HUES48 (cell line): Measurements from ENCODE around the gene RPE65.
"Not testable (repeated sequence)": the region's sequence is repeated elsewhere in the genome, so short reads cannot be mapped to it uniquely, and the experiment has no call there.

ENCODE experiments used
- H3K27ac ChIP-seq: one replicate; pipeline ENCODE4 v1.7.0; 2013; ENCODE audit warnings: low read depth, low read length, inconsistent platforms
- H3K27me3 ChIP-seq: 2 replicates; pipeline ENCODE4 v1.6.1; 2013; ENCODE audit warnings: mild to moderate bottlenecking, low read length; ENCODE audit not compliant: control insufficient read depth, insufficient read depth
- H3K36me3 ChIP-seq: 2 replicates; pipeline ENCODE4 v1.6.1; 2013; ENCODE audit warnings: low read length; ENCODE audit not compliant: control insufficient read depth, insufficient read depth
- H3K4me1 ChIP-seq: 2 replicates; pipeline ENCODE4 v1.6.1; 2013; ENCODE audit warnings: mild to moderate bottlenecking, low read length; ENCODE audit not compliant: control insufficient read depth, insufficient read depth
- H3K4me3 ChIP-seq: 2 replicates; pipeline ENCODE4 v1.5.1; 2013; ENCODE audit warnings: mild to moderate bottlenecking, low read depth, low read length
- H3K9ac ChIP-seq: 2 replicates; pipeline ENCODE4 v1.6.1; 2013; ENCODE audit warnings: mild to moderate bottlenecking, low read depth, low read length, moderate library complexity
- H3K9me3 ChIP-seq: 2 replicates; pipeline ENCODE4 v1.6.1; 2013; ENCODE audit warnings: low read length; ENCODE audit not compliant: control insufficient read depth, insufficient read depth

RPE65 gene

DNA sequence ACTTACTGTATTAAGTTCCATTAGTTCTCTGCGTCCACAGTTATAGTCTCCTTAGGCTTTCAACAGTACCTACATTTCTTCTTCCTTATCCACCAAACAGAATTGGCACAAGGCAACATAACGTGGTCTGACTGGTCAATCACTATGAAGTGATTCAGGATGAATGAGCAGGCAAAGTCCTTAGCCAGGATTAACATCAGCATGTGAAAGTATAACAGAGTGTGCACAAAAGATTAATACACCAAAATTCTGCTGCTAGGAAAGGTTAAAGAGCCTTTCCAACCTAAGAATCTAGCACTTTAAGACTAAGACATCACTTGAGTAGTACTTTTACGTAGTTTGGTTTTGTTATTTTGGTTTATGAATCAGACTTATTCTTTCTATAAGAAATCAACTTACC lies 31.3 kb upstream of the RPE65 start:
- no peak overlapping the region for H3K9ac ChIP-seq
- H3K27ac ChIP-seq: no peak overlapping the region
- no peaks in the 10 kb centered on the region for H3K27me3 ChIP-seq
- no peaks in the 10 kb centered on the region for H3K9me3 ChIP-seq
- peaks cover 4% of the 10 kb centered on the region; the same call in 1 of the 2 replicates for H3K4me1 ChIP-seq
- peaks cover 100% of the 10 kb centered on the region for H3K36me3 ChIP-seq
- H3K4me3 ChIP-seq: no peak overlapping the region

DNA sequence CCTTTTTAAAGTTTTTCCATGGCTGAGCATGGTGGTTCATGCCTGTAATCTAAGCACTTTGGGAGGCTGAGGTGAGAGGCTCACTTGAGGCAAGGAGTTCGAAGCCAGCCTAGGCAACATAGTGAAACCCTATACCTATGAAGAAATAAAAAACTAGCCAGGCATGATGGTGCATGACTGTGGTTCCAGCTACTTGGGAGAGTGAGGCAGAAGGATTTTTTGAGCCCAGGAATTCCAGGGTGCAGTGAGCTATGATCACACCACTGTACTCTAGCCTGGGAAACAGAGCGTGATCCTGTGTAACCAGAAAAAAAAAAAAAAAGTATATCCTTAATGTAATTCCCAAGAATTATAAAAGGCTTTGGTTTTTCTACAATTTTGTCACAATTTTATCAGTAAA lies 29.7 kb upstream of the RPE65 start:
- Histone ChIP-seq H3K27me3 (no peaks in the 10 kb centered on the region), H3K36me3 (peaks cover 100% of the 10 kb centered on the region), H3K4me3 (no peak overlapping the region), H3K9ac (no peak overlapping the region), H3K27ac (no peak overlapping the region), H3K9me3 (no peaks in the 10 kb centered on the region), H3K4me1 (peaks cover 4% of the 10 kb centered on the region; the same call in 1 of the 2 replicates)

DNA sequence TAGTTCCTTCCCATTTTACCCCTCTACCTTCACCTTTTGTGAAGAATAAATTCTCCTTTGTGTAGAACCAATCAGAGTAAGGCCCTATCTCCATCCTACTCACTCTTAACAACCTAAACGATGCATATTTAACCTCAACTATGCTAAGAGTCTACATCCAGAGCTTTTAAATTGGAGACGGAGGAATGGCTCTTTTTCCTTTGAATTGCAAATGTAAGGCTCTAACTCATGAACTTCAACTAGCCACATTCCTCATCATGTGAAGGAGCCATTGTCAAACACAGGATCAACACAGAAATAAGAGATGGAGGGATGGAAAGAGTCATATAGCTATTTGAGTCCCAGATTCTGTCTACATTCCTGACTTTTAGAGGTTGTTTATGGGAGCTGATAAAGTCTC lies 28.9 kb upstream of the RPE65 start:
- H3K36me3 ChIP-seq: peaks cover 94% of the 10 kb centered on the region

DNA sequence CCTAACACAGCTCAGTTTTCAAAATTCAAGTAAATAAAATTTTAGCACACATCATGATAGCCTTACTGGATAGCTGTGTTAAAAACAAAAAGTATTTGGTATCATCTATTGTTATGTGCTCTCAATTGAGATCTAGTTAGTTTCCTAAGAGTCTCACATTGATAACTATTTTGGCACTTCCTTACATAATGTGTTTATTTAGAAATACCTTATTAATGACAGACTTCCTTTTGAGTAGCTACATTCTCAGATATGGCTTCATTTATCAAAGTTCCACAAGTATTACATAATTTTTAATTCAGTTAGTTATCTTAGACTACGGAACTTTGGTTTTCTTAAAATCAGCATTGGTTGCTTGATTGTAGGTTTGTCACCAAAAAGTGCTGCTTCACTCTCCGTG lies 26.9 kb upstream of the RPE65 start:
- not testable (repeated sequence) for H3K4me1 ChIP-seq, H3K9ac ChIP-seq, H3K27ac ChIP-seq, H3K9me3 ChIP-seq, H3K4me3 ChIP-seq, H3K27me3 ChIP-seq
- H3K36me3 ChIP-seq: peaks cover 74% of the 10 kb centered on the region

More for the DNA sequence above, 28.9 kb upstream of the RPE65 start:
- no peak overlapping the region for H3K4me3 ChIP-seq
- no peak overlapping the region for H3K9ac ChIP-seq
- H3K27ac ChIP-seq: no peak overlapping the region
- H3K9me3 ChIP-seq: no peaks in the 10 kb centered on the region
- H3K27me3 ChIP-seq: no peaks in the 10 kb centered on the region
- peaks cover 4% of the 10 kb centered on the region; the same call in 1 of the 2 replicates for H3K4me1 ChIP-seq

DNA sequence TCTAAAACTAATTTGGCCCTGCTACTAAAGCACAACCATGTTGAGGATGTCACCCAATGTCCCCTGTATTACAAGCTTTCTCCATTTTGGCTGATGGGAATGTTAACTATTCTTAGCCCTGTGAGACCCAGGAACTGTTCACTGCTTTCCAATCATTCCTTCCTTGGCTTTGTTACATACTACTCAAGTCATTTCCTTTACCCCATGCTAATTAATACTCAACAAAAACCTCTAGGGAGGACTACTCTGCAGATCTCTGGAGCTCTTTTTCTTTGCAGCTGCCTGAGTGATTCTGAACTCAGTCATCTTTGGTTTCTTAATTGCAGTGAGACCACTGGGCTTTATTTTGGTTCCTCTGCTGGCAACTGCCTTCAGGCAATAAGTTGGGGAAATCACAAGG lies 23.3 kb upstream of the RPE65 start:
- no peaks in the 10 kb centered on the region for H3K27me3 ChIP-seq
- no peaks in the 10 kb centered on the region for H3K9me3 ChIP-seq
- H3K27ac ChIP-seq: no peak overlapping the region
- peaks cover 38% of the 10 kb centered on the region for H3K36me3 ChIP-seq
- H3K9ac ChIP-seq: no peak overlapping the region
- H3K4me3 ChIP-seq: no peak overlapping the region
- no peaks in the 10 kb centered on the region for H3K4me1 ChIP-seq

DNA sequence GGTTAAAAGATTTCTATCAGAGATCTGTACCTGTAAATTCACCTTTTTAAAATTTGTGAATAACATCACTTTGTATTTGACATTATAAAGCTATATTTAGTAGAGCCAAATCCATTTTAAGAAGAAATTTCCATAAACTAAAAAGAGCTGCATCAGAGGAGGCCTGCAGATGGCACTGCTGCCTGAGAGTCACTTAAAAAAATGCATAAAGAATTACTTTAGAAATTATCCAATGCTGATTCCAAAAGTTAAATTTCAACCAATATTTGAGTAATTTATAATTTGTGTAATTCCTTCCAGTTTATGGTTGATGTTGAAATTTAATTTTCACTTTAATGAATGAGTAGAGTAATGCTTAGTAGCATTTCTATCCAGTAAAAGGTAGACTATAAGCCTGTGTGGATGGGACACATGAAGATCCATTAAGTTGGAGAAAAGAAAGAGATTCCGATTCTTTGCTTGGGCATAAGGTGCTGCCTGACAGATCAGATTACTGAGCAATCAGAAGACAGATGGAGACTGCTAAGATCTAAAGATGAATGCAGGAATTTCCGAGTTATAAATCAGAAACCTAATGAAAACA lies 20.7 kb upstream of the RPE65 start:
- H3K36me3 ChIP-seq: peaks cover 12% of the 10 kb centered on the region
- no peak overlapping the region for H3K4me3 ChIP-seq
- no peak overlapping the region for H3K9ac ChIP-seq
- H3K27me3 ChIP-seq: no peaks in the 10 kb centered on the region
- H3K4me1 ChIP-seq: peaks cover under 1% of the 10 kb centered on the region; the same call in 1 of the 2 replicates
- no peak overlapping the region for H3K27ac ChIP-seq
- H3K9me3 ChIP-seq: no peaks in the 10 kb centered on the region

DNA sequence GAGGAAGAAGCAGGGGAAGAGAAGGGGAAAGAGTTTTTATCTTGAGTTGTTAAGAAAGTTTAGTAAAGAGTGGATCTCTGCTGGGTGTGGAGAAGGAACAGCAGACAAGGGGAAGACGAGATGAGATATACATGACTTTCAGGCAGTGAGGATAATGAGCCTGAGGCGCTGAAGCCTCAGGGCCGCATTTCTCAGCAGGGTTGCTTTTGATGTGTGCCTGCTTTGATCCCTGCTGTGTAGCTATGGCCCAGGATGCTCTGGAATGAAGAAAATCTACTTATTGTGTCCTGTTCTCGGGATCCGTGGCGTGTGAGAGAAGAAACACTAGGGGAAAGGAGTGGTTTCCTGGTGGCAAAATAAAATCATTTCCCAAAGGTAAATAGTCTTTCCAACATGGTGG lies 15.1 kb upstream of the RPE65 start:
- Histone ChIP-seq H3K27me3 (no peaks in the 10 kb centered on the region), H3K4me3 (no peak overlapping the region), H3K27ac (no peak overlapping the region), H3K9ac (no peak overlapping the region), H3K4me1 (peaks cover 12% of the 10 kb centered on the region), H3K36me3 (no peaks in the 10 kb centered on the region), H3K9me3 (no peaks in the 10 kb centered on the region)

DNA sequence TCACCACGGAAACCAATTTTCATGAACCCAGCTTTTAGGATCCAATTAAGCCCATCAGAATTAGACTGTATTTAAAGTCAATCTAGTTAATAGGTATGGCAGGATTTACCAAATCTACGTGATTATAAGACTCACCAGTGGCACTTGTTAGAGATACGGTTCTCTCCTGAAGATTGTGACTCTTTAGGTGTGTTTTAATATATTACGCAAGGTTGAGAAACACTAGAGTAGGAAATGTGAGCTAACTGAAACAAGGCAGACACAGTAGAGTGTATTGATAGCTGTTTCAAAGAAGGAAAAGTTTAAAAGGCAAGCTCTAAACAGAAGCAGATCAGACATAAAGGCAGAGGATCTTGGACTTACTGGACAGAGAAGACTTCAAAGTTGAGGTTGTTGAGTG lies 11.2 kb upstream of the RPE65 start:
- Histone ChIP-seq H3K4me1 (peaks cover 12% of the 10 kb centered on the region), H3K4me3 (no peak overlapping the region), H3K36me3 (no peaks in the 10 kb centered on the region), H3K9me3 (no peaks in the 10 kb centered on the region), H3K27ac (no peak overlapping the region), H3K27me3 (no peaks in the 10 kb centered on the region), H3K9ac (no peak overlapping the region)

DNA sequence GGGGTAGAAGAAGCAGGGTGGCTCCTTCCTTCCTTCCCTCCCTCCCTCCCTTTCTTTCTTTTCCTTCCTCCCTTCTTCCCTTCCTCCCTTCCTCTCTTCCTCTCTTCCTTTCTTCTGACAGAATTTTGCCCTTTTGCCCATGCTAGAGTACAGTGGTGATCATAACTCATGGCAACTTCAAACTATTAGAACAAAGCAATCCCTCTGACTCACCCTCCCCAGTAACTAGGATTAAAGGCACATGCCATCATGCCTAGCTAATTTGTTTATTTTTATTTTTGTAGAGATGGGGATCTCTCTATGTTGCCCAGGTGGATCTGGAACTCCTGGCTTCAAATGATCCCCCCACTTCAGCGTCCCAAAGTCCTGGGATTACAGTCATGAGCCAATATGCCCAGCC lies 10.0 kb upstream of the RPE65 start:
- H3K36me3 ChIP-seq: no peaks in the 10 kb centered on the region
- no peaks in the 10 kb centered on the region for H3K27me3 ChIP-seq
- peaks cover 4% of the 10 kb centered on the region; the same call in 1 of the 2 replicates for H3K4me1 ChIP-seq

DNA sequence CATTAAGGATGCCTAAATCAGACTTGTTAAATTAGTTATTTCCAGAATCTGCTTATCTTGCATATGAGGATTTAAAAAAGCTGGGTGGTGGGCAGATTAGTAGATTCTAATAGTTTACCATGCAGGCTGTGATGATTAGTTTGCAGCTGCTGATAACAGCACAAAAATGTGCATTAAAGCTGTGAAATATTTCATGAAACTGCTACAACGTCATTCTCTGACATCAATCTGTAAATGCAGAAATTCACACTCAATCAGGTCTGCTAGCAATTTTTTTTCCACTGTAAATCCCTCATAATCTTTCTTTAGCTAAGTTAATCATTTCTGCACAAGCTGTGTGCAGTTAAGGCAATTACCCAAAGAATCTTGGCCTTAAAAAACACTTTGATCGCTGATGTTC lies 9.3 kb upstream of the RPE65 start:
- Histone ChIP-seq H3K4me1 (no peaks in the 10 kb centered on the region), H3K9ac (no peak overlapping the region), H3K4me3 (no peak overlapping the region), H3K27ac (no peak overlapping the region), H3K9me3 (no peaks in the 10 kb centered on the region), H3K27me3 (no peaks in the 10 kb centered on the region), H3K36me3 (no peaks in the 10 kb centered on the region)

More for the DNA sequence above, 10.0 kb upstream of the RPE65 start:
- Histone ChIP-seq H3K9ac (no peak overlapping the region), H3K9me3 (no peaks in the 10 kb centered on the region), H3K27ac (no peak overlapping the region), H3K4me3 (no peak overlapping the region)

DNA sequence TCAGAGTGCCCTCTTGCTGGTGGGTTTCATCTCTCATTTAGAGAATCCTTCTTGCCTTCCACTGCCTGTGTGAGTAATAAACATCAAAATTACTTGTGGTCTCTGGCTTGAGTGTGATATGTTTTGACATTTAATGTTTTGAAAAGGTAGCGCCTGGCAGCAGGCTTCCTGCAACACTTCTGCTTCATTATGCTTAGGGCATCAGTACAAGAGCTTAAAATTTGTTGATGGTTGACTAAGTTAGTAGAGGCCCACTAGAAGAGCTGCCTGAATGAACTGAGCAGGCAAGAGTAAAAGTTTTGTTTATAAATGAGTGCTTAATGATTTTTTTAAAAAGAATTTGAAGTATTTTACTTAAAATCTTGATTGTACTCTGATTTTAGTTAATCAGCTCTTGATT lies 6.4 kb upstream of the RPE65 start:
- Histone ChIP-seq H3K9ac (no peak overlapping the region), H3K9me3 (no peaks in the 10 kb centered on the region), H3K27ac (no peak overlapping the region), H3K36me3 (no peaks in the 10 kb centered on the region), H3K4me3 (no peak overlapping the region), H3K4me1 (no peaks in the 10 kb centered on the region), H3K27me3 (no peaks in the 10 kb centered on the region)

DNA sequence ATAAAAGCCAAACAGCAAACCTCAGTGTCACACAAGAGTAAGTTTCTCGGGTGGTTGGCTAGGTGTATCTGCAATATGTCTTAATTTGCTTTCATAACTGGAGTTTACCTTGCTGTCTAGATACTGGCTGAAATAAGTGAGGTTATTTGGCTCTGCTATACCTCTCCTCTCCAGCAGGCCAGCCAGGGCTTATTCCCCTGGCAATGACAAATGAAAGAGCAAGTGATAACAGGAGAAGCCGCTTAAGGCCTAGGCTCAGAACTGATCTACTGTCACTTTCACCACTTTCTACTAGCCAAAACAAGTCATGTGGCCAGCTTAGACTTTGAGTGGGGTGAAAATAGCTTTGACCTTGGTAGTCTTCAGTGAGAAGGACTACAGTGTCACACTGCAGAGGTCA lies 4.8 kb upstream of the RPE65 start:
- Histone ChIP-seq H3K9me3 (no peaks in the 10 kb centered on the region), H3K4me1 (no peaks in the 10 kb centered on the region), H3K36me3 (no peaks in the 10 kb centered on the region), H3K27me3 (no peaks in the 10 kb centered on the region), H3K9ac (no peak overlapping the region), H3K27ac (no peak overlapping the region), H3K4me3 (no peak overlapping the region)
